Liver (tissue), 9 donors: ENCODE results near the gene COX4I1. TPM values are rescaled to one million over a fixed set of nuclear protein-coding genes. Genes with fewer than 3 reads are reported as not detected.

Experiments used
- DNase-seq: peaks from one replicate; pipeline ENCODE4 v3.0.0-alpha.2; 2017; ENCODE audit warnings: low spot score
- H3K27ac ChIP-seq, 2 donors: one replicate each; pipeline ENCODE4 v1.7.0; 2013; ENCODE audit warnings: inconsistent platforms in 2 of 2, low read length in 2 of 2, control low read depth in 1 of 2, low read depth in 1 of 2, mild to moderate bottlenecking in 1 of 2
- H3K27me3 ChIP-seq, 4 donors: one replicate each; pipeline versions ENCODE4 v1.6.1 to v1.7.0; 2013; ENCODE audit warnings: low read length in 3 of 4, inconsistent platforms in 1 of 4, mild to moderate bottlenecking in 1 of 4, moderate library complexity in 1 of 4; ENCODE audit not compliant: control insufficient read depth in 4 of 4, insufficient read depth in 4 of 4
- H3K36me3 ChIP-seq, 4 donors: one replicate each; pipeline versions ENCODE4 v1.6.1 to v1.7.0; 2013; ENCODE audit warnings: low read length in 3 of 4, mild to moderate bottlenecking in 3 of 4, low read depth in 1 of 4, moderate library complexity in 1 of 4; ENCODE audit not compliant: control insufficient read depth in 4 of 4, insufficient read depth in 3 of 4
- H3K4me1 ChIP-seq, 4 donors: one replicate each; pipeline versions ENCODE4 v1.6.1 to v1.7.0; 2013; ENCODE audit warnings: low read length in 3 of 4, mild to moderate bottlenecking in 3 of 4, moderate library complexity in 1 of 4; ENCODE audit not compliant: control insufficient read depth in 4 of 4, insufficient read depth in 4 of 4
- H3K4me3 ChIP-seq, 3 donors: one replicate each; pipeline versions ENCODE4 v1.6.1 to v1.7.0; 2013; ENCODE audit warnings: low read length in 3 of 3, control low read depth in 1 of 3, low read depth in 1 of 3, mild to moderate bottlenecking in 1 of 3
- H3K9ac ChIP-seq, 2 donors: one replicate each; pipeline ENCODE4 v1.7.0; 2013; ENCODE audit warnings: low read length in 2 of 2, mild to moderate bottlenecking in 2 of 2, moderate library complexity in 2 of 2, control low read depth in 1 of 2, low read depth in 1 of 2
- H3K9me3 ChIP-seq, 4 donors: one replicate each; pipeline versions ENCODE4 v1.6.1 to v1.7.0; 2013; ENCODE audit warnings: low read length in 3 of 4; ENCODE audit not compliant: control insufficient read depth in 4 of 4
- EGR1 ChIP-seq, 2 donors: IDR thresholded peaks; 2 replicates each; pipeline ENCODE4 v1.6.1; 2016 to 2018; ENCODE audit warnings: antibody characterized with exemption in 2 of 2, low read depth in 2 of 2
- FOXA1 ChIP-seq: IDR thresholded peaks from 2 replicates; pipeline ENCODE4 v1.6.1; 2016; ENCODE audit warnings: antibody characterized with exemption
- FOXA2 ChIP-seq: IDR thresholded peaks from 2 replicates; pipeline ENCODE4 v1.6.1; 2016; ENCODE audit warnings: antibody characterized with exemption
- GABPA ChIP-seq, 2 donors: IDR thresholded peaks in 1 of 2; conservative IDR thresholded peaks in 1 of 2; 2 replicates each; pipeline ENCODE4 v1.6.1; 2016; ENCODE audit warnings: antibody characterized with exemption in 2 of 2, mild to moderate bottlenecking in 1 of 2, moderate library complexity in 1 of 2
- HNF4G ChIP-seq: IDR thresholded peaks from 2 replicates; pipeline ENCODE4 v1.6.1; 2016; ENCODE audit warnings: antibody characterized with exemption
- JUND ChIP-seq, 2 donors: IDR thresholded peaks; 2 replicates each; pipeline ENCODE4 v1.6.1; 2016; ENCODE audit warnings: antibody characterized with exemption in 2 of 2
- NR2F2 ChIP-seq: IDR thresholded peaks from 2 replicates; pipeline ENCODE4 v1.6.1; 2016; ENCODE audit warnings: antibody characterized with exemption
- RAD21 ChIP-seq, 2 donors: IDR thresholded peaks; 2 replicates each; pipeline ENCODE4 v1.6.1; 2016; ENCODE audit warnings: antibody characterized with exemption in 2 of 2, mild to moderate bottlenecking in 2 of 2
- RXRA ChIP-seq, 2 donors: IDR thresholded peaks; 2 replicates each; pipeline ENCODE4 v1.6.1; 2017 to 2018; ENCODE audit warnings: antibody characterized with exemption in 2 of 2, mild to moderate bottlenecking in 1 of 2
- SP1 ChIP-seq: IDR thresholded peaks from 2 replicates; pipeline ENCODE4 v1.6.1; 2018; ENCODE audit warnings: antibody characterized with exemption, mild to moderate bottlenecking
- YY1 ChIP-seq: IDR thresholded peaks from 2 replicates; pipeline ENCODE4 v1.6.1; 2016; ENCODE audit warnings: antibody characterized with exemption, mild to moderate bottlenecking
- WGBS: extraction: QIAGEN DNeasy Blood & Tissue Kit; methylation state at CpG from one replicate; pipeline ENCODE4 v1.1.7; 2013; 5-methylcytosine and 5-hydroxymethylcytosine counted together
- polyA plus RNA-seq, 2 donors: library from polyadenylated mRNA; stranded (reverse) in 1 of 2; unstranded in 1 of 2; fragments of 200-250 nt in 1 of 2; fragments of >200 nt in 1 of 2; fragmentation: Nextera tagmentation in 1 of 2; extraction: Ambion mirVana in 1 of 2; gene quantifications; one replicate each; pipeline versions ENCODE4 v1.2.1 to v1.2.3, GENCODE V29; 2013 to 2015
- total RNA-seq, 2 donors: library from RNA; depleted of rRNA; stranded (reverse); fragments of >200 nt; gene quantifications; one replicate each; pipeline ENCODE4 v1.2.3, GENCODE V29; 2014
- TF ChIP-seq, protein P1 (sequence below): IDR thresholded peaks from 2 replicates; pipeline ENCODE4 v1.6.1; 2016; ENCODE audit warnings: antibody characterized with exemption
- TF ChIP-seq, protein P2 (sequence below): IDR thresholded peaks from 2 replicates; pipeline ENCODE4 v1.6.1; 2016; ENCODE audit warnings: antibody characterized with exemption, mild to moderate bottlenecking
- TF ChIP-seq, protein P3 (sequence below): IDR thresholded peaks from 2 replicates; pipeline ENCODE4 v1.6.1; 2016; ENCODE audit warnings: antibody characterized with exemption
- TF ChIP-seq, protein P4 (sequence below): fragments of 150-350 bp; IDR thresholded peaks from 2 replicates; pipeline ENCODE4 v1.5.1; 2017; ENCODE audit warnings: improper control_type of control experiment, low read depth, low read length; ENCODE audit not compliant: missing input control
- donor health status: healthy.
- donor health status: healthy.
- donor health status: healthy.
- donor health status: healthy.
- donor health status: healthy.

Gene COX4I1
- total and polyA plus RNA-seq, 4 donors: 186 to 576 (median 331) TPM

DNA sequence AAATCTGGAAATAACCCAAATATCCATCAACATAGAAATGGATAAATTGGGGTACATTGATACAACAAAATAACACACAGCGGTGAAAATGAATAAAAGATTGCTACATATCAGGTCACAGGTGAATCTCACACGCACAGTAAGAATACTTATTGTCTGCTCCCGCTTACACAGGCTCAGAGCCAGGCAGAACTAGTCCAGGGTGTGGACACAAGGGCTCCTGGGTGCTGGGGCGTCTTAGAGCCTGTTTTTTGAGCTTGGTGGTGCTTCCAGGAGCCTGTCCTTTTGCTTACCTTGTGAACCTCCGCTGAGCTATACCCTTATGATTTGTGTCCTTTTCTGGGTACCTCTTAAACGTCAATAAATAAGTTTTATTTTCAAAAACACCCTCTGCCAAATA is 28.8 kb upstream of the COX4I1 start:
- Histone ChIP-seq H3K27me3 (no peaks in the 10 kb centered on the region), H3K4me1 (no peaks in the 10 kb centered on the region), H3K9me3 (no peaks in the 10 kb centered on the region), H3K9ac (no peak overlapping the region), H3K4me3 (no peak overlapping the region), H3K27ac (no peak overlapping the region), H3K36me3 (peaks cover 0 to 3% (median 0%) of the 10 kb centered on the region in 4 donors)
- TF ChIP-seq GABPA (IDR thresholded peaks at IDR 0.05 in 1 of 2, conservative IDR thresholded peaks at IDR 0.05 in 1 of 2) (no peak), SP1 (no peak)
- 95% methylated on average over 6 of the region's 6 CpGs for WGBS
- no peak for DNase-seq

DNA sequence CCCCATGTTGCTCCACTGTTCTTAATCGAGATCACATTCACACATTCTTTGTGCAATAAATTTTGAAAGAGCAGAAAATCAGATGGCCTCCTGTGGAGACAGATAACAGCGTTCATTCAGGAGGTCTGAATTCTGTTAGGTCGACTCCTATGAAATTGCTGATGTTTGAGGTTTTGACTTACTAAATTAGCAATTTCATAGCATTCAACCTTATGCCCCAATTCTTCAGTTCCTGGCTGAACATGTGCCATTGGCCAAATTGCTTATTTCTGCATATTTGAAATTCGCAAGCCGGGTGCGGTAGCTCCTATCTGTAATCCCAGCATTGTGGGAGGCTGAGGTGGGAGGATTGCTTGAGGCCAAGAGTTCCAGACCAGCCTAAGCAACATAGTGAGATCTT is 26.5 kb upstream of the COX4I1 start:
- WGBS: 95% methylated on average over 6 of the region's 6 CpGs
- TF ChIP-seq, protein P1, sequence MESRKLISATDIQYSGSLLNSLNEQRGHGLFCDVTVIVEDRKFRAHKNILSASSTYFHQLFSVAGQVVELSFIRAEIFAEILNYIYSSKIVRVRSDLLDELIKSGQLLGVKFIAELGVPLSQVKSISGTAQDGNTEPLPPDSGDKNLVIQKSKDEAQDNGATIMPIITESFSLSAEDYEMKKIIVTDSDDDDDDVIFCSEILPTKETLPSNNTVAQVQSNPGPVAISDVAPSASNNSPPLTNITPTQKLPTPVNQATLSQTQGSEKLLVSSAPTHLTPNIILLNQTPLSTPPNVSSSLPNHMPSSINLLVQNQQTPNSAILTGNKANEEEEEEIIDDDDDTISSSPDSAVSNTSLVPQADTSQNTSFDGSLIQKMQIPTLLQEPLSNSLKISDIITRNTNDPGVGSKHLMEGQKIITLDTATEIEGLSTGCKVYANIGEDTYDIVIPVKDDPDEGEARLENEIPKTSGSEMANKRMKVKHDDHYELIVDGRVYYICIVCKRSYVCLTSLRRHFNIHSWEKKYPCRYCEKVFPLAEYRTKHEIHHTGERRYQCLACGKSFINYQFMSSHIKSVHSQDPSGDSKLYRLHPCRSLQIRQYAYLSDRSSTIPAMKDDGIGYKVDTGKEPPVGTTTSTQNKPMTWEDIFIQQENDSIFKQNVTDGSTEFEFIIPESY: no peak
- TF ChIP-seq GABPA (IDR thresholded peaks at IDR 0.05 in 1 of 2, conservative IDR thresholded peaks at IDR 0.05 in 1 of 2): no peak
- TF ChIP-seq, protein P2, sequence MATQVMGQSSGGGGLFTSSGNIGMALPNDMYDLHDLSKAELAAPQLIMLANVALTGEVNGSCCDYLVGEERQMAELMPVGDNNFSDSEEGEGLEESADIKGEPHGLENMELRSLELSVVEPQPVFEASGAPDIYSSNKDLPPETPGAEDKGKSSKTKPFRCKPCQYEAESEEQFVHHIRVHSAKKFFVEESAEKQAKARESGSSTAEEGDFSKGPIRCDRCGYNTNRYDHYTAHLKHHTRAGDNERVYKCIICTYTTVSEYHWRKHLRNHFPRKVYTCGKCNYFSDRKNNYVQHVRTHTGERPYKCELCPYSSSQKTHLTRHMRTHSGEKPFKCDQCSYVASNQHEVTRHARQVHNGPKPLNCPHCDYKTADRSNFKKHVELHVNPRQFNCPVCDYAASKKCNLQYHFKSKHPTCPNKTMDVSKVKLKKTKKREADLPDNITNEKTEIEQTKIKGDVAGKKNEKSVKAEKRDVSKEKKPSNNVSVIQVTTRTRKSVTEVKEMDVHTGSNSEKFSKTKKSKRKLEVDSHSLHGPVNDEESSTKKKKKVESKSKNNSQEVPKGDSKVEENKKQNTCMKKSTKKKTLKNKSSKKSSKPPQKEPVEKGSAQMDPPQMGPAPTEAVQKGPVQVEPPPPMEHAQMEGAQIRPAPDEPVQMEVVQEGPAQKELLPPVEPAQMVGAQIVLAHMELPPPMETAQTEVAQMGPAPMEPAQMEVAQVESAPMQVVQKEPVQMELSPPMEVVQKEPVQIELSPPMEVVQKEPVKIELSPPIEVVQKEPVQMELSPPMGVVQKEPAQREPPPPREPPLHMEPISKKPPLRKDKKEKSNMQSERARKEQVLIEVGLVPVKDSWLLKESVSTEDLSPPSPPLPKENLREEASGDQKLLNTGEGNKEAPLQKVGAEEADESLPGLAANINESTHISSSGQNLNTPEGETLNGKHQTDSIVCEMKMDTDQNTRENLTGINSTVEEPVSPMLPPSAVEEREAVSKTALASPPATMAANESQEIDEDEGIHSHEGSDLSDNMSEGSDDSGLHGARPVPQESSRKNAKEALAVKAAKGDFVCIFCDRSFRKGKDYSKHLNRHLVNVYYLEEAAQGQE: no peak
- TF ChIP-seq, protein P3, sequence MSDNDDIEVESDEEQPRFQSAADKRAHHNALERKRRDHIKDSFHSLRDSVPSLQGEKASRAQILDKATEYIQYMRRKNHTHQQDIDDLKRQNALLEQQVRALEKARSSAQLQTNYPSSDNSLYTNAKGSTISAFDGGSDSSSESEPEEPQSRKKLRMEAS: no peak
- no peak overlapping the region for H3K4me3 ChIP-seq
- DNase-seq: no peak
- H3K9ac ChIP-seq: no peak overlapping the region
- no peaks in the 10 kb centered on the region for H3K27me3 ChIP-seq
- peaks cover under 1 to 9% (median 5%) of the 10 kb centered on the region in 4 donors for H3K36me3 ChIP-seq
- no peaks in the 10 kb centered on the region for H3K4me1 ChIP-seq
- no peak overlapping the region for H3K27ac ChIP-seq
- no peaks in the 10 kb centered on the region for H3K9me3 ChIP-seq

DNA sequence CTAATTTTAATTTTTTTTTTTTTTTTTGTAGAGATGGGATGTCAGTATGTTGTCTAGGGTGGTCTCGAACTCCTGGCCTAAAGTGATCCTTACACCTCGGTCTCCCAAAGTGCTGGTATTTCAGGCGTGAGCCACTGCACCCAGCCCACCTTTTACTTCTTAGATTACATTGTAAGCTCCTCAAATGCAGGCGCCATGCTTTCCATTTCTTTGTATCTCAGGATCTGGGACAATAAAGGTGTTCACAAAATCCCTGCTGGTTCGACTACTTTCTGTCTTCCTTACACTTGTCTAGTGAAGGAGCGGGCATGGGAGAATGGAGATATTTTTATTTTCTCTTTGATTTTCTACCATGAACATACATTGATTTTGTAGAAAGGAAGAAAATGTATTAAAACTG is 25.4 kb upstream of the COX4I1 start:
- no peak overlapping the region for H3K9ac ChIP-seq
- H3K4me1 ChIP-seq: no peaks in the 10 kb centered on the region
- WGBS: 81% methylated on average over 6 of the region's 6 CpGs
- peaks cover 3 to 17% (median 12%) of the 10 kb centered on the region in 4 donors for H3K36me3 ChIP-seq
- no peak overlapping the region for H3K27ac ChIP-seq
- no peaks in the 10 kb centered on the region for H3K9me3 ChIP-seq
- no peak overlapping the region for H3K4me3 ChIP-seq
- no peak for DNase-seq
- no peaks in the 10 kb centered on the region for H3K27me3 ChIP-seq
- TF ChIP-seq HNF4G: no peak
- no peak for TF ChIP-seq FOXA1
- TF ChIP-seq NR2F2: no peak
- no peak for TF ChIP-seq RAD21 (IDR thresholded peaks at IDR 0.05)
- TF ChIP-seq, protein P3: no peak
- TF ChIP-seq FOXA2: no peak
- no peak for TF ChIP-seq JUND (IDR thresholded peaks at IDR 0.05)
- TF ChIP-seq, protein P4, sequence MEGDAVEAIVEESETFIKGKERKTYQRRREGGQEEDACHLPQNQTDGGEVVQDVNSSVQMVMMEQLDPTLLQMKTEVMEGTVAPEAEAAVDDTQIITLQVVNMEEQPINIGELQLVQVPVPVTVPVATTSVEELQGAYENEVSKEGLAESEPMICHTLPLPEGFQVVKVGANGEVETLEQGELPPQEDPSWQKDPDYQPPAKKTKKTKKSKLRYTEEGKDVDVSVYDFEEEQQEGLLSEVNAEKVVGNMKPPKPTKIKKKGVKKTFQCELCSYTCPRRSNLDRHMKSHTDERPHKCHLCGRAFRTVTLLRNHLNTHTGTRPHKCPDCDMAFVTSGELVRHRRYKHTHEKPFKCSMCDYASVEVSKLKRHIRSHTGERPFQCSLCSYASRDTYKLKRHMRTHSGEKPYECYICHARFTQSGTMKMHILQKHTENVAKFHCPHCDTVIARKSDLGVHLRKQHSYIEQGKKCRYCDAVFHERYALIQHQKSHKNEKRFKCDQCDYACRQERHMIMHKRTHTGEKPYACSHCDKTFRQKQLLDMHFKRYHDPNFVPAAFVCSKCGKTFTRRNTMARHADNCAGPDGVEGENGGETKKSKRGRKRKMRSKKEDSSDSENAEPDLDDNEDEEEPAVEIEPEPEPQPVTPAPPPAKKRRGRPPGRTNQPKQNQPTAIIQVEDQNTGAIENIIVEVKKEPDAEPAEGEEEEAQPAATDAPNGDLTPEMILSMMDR: no peak
- no peak for TF ChIP-seq RXRA (IDR thresholded peaks at IDR 0.05)
- no peak for TF ChIP-seq SP1
- TF ChIP-seq EGR1 (IDR thresholded peaks at IDR 0.05; ENCODE audit: low read depth in 2 of 2): no peak
- TF ChIP-seq, protein P2: no peak
- no peak for TF ChIP-seq YY1
